ENCODE results near the gene PPP2R3B.

DNA sequence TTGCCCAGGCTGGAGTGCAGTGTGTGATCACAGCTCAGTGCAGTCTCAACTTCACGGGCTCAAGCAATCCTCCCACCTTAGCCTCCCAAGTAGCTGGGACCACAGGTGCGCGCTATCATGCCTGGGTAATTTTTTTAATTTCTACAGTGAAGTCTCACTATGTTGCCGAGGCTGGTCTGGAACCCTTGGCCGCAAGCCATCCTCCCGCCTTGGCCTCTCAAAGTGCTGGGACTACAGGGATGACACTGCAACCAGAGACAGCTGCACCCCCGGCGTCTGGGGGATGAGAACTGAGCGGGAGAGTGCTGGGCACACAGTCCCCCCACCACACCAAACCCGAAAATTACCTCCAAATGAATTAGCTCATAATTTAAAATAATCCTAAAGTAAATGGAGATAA lies 35.0 kb downstream of the PPP2R3B start:
- TF ChIP-seq, protein P1, sequence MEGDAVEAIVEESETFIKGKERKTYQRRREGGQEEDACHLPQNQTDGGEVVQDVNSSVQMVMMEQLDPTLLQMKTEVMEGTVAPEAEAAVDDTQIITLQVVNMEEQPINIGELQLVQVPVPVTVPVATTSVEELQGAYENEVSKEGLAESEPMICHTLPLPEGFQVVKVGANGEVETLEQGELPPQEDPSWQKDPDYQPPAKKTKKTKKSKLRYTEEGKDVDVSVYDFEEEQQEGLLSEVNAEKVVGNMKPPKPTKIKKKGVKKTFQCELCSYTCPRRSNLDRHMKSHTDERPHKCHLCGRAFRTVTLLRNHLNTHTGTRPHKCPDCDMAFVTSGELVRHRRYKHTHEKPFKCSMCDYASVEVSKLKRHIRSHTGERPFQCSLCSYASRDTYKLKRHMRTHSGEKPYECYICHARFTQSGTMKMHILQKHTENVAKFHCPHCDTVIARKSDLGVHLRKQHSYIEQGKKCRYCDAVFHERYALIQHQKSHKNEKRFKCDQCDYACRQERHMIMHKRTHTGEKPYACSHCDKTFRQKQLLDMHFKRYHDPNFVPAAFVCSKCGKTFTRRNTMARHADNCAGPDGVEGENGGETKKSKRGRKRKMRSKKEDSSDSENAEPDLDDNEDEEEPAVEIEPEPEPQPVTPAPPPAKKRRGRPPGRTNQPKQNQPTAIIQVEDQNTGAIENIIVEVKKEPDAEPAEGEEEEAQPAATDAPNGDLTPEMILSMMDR (conservative IDR thresholded peaks at IDR 0.05 in 1 of 2, IDR thresholded peaks at IDR 0.05 in 1 of 2; ENCODE audit: extremely low read depth in 1 of 2, insufficient read depth in 1 of 2, low read depth in 1 of 2, low read length in 2 of 2) = no peak
- TF ChIP-seq EZH2 (IDR thresholded peaks at IDR 0.05; ENCODE audit: borderline replicate concordance, low read length) = no peak

All from mammary epithelial cell (primary cell).